NAMALWA (cell line): ENCODE results near the gene SUOX.
"Not testable (repeated sequence)": the region's sequence is repeated elsewhere in the genome, so short reads cannot be mapped to it uniquely, and the experiment has no call there.

Source experiments
- DNase-seq: peaks from one replicate; pipeline ENCODE4 v3.0.0-alpha.2; 2015; ENCODE audit warnings: low spot score

The SUOX gene

GRCh38 chr12:55983232-55983842 lies 13.7 kb upstream of the SUOX start:
- DNase-seq: no peak

- no peak for DNase-seq
These were observed 12.2 kb upstream of the SUOX start for GRCh38 chr12:55984861-55985260.

GRCh38 chr12:55985341-55985740 lies 11.7 kb upstream of the SUOX start:
- DNase-seq: no peak

- DNase-seq: not testable (repeated sequence)
These were observed 11.1 kb upstream of the SUOX start for GRCh38 chr12:55985976-55986375.

- no peak for DNase-seq
These were observed 6.0 kb upstream of the SUOX start for GRCh38 chr12:55991110-55991509.

GRCh38 chr12:55993230-55993853 lies 3.7 kb upstream of the SUOX start:
- DNase-seq: no peak

- no peak for DNase-seq
These were observed 1.7 kb upstream of the SUOX start for GRCh38 chr12:55995366-55995765.

- peak; percentile 87 for DNase-seq
These were observed 818 bp upstream of the SUOX start for GRCh38 chr12:55996201-55996714.

- DNase-seq: no peak
These were observed 421 bp downstream of the SUOX start for GRCh38 chr12:55997535-55997859.

- not testable (repeated sequence) for DNase-seq
These were observed 2.4 kb downstream of the SUOX start for GRCh38 chr12:55999522-55999921.

- DNase-seq: not testable (repeated sequence)
These were observed 3.0 kb downstream of the SUOX start for GRCh38 chr12:55999999-56000540.

- no peak for DNase-seq
These were observed 4.5 kb downstream of the SUOX start for GRCh38 chr12:56001487-56002100.

- DNase-seq: not testable (repeated sequence)
These were observed 6.3 kb downstream of the SUOX start for GRCh38 chr12:56003376-56003775.

- DNase-seq: no peak
These were observed 7.1 kb downstream of the SUOX start for GRCh38 chr12:56004211-56004610.

GRCh38 chr12:56007564-56008559 lies 10.8 kb downstream of the SUOX start:
- DNase-seq: peak; percentile 45

GRCh38 chr12:56010111-56010570 lies 13.1 kb downstream of the SUOX start:
- DNase-seq: no peak

GRCh38 chr12:56011509-56012090 lies 14.5 kb downstream of the SUOX start:
- DNase-seq: no peak

- DNase-seq: no peak
These were observed 16.4 kb downstream of the SUOX start for GRCh38 chr12:56013482-56013881.

GRCh38 chr12:56014205-56014604 lies 17.1 kb downstream of the SUOX start:
- DNase-seq: no peak

GRCh38 chr12:56017181-56017580 lies 20.1 kb downstream of the SUOX start:
- no peak for DNase-seq

GRCh38 chr12:56018356-56018755 lies 21.3 kb downstream of the SUOX start:
- DNase-seq: no peak
